Pericardium fibroblast (primary cell): Measurements from ENCODE around the gene ASPA. TPM values are rescaled to one million over a fixed set of nuclear protein-coding genes. Genes with fewer than 3 reads are reported as not detected.

Source experiments
- total RNA-seq: library from RNA; depleted of rRNA; stranded (reverse); fragments of >200 nt; gene quantifications from 2 replicates; pipeline ENCODE4 v1.2.3, GENCODE V29; 2015

ASPA gene
- total RNA-seq: 0.85 and 1.4 TPM in 2 replicates

DNA sequence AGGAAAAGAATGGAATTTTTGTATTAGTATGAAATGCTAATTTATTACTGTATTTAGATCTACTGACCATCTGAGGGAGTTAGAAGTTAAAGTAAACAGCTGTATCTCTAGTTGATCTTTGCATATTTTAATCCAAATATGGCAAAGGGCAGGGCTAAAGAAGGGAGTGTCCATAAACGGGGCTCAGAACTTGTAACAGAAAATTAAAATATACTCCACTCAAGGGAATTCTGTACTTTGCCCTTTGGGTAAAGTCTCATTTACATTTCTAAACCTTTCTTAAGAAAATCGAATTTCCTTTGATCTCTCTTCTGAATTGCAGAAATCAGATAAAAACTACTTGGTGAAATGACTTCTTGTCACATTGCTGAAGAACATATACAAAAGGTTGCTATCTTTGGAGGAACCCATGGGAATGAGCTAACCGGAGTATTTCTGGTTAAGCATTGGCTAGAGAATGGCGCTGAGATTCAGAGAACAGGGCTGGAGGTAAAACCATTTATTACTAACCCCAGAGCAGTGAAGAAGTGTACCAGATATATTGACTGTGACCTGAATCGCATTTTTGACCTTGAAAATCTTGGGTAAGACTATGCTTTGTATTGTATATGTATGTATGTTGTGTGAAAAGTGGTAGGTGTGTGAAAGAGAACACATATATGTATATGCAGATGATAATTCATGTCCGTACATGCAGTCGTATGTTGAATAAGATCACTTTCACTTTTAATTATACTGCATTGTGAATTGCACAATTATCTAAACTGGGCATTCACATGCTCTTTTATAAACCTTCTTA lies at the start of gene ASPA:
Gene ASPA (plus strand): TSS at position 186 of the 799 bp plus-strand sequence. CDS start 163 bp downstream, at position 349.

DNA sequence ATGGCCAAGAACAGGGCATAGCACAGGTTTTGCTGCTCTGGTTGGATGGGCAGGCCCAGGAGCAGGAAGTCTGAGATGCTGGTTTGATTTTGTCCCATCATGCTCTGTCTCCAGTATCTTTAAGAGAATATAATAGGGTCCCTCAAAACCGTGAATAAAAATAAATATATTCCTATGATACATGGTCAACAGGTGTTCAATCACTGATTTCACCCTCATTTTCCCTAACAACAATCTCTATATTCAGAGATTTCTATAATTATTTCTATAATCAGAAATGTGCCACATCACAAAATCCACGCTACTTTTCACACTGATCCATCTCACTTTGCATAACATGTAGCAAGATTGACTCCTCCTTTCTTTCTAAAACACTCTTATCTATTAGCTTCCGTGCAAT lies 42.1 kb upstream of the ASPA start, which contains the start of gene OR1E2:
Gene OR1E2 (minus strand): TSS at position 101 of the 400 bp plus-strand sequence. CDS start 0 bp downstream, at position 101.

DNA sequence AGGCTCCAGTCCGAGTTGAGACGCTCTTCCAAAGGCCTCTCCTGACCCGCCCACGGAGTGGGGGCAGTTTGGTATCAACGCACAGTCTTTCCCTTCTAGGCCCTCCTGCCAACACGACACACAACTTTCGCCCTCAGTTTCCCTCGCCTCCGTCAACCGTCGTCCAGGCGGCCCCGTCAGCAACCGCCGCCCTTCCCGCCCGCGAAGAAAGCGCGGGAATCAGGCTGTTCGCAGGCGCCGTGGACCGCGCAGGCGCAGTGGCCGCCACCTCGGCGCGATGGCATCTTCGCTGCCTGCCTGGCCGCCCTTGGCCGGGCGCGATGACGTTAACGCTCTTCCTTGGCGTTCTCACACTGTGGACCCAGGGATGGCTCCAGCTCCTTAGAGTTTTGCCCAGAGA lies 4.2 kb upstream of the ASPA start, which contains the start of gene SPATA22:
Gene SPATA22 (minus strand): TSS at position 221 of the 400 bp plus-strand sequence. CDS start 2,494 bp downstream, outside the sequence.

Other genes starting within 250 kb of the ASPA start
- not detected in 2 replicates for gene OR3A1, start 177.6 kb upstream of the ASPA start, total RNA-seq
- gene OR3A2, start 89.7 kb upstream of the ASPA start, total RNA-seq: 0.70 TPM in 1 of 2 replicates, not detected in the other
- not detected in 2 replicates for gene OR1E1, start 77.6 kb upstream of the ASPA start, total RNA-seq
- 0.12 TPM in 1 of 2 replicates, not detected in the other for gene OR3A3, start 64.6 kb upstream of the ASPA start, total RNA-seq
- not detected in 2 replicates for gene OR1E2, start 42.2 kb upstream of the ASPA start, total RNA-seq
- 1.0 and 2.7 TPM in 2 replicates for gene SPATA22, start 4.2 kb upstream of the ASPA start, total RNA-seq
- gene TRPV3, start 81.8 kb downstream of the ASPA start, total RNA-seq: 1.2 and 1.5 TPM in 2 replicates
- 1.1 and 1.2 TPM in 2 replicates for gene TRPV1, start 133.4 kb downstream of the ASPA start, total RNA-seq
- 4.6 and 9.2 TPM in 2 replicates for gene SHPK, start 160.3 kb downstream of the ASPA start, total RNA-seq
- 15.2 and 18.7 TPM in 2 replicates for gene CTNS, start 160.8 kb downstream of the ASPA start, total RNA-seq
- gene TAX1BP3, start 192.6 kb downstream of the ASPA start, total RNA-seq: 331 and 447 TPM in 2 replicates
- gene EMC6, start 192.8 kb downstream of the ASPA start, total RNA-seq: 19.7 and 21.9 TPM in 2 replicates
- 0.58 and 1.4 TPM in 2 replicates for gene P2RX5, start 220.2 kb downstream of the ASPA start, total RNA-seq
- 0.47 and 1.4 TPM in 2 replicates for gene HASPIN, start 247.9 kb downstream of the ASPA start, total RNA-seq